Gastroesophageal sphincter (tissue), 4 donors: ENCODE measurements around the gene OGA. TPM values are rescaled to one million over a fixed set of nuclear protein-coding genes. Genes with fewer than 3 reads are reported as not detected.

Experiments used
- ATAC-seq: fragments of 150-250 bp; one replicate; pipeline ENCODE4 v1.9.1; 2016; ENCODE audit warnings: mild to moderate bottlenecking, moderate library complexity
- H3K27ac ChIP-seq, 4 donors: fragments of 200-600 bp; sonication (generic) in 3 of 4; 1 replicate in 3 of 4; 2 replicates in 1 of 4; pipeline ENCODE4 v1.5.1; 2016 to 2019
- H3K27me3 ChIP-seq: fragments of 200-600 bp; sonication (generic); one replicate; pipeline ENCODE4 v1.5.1; 2019
- H3K36me3 ChIP-seq, 2 donors: fragments of 200-600 bp; sonication (generic); one replicate each; pipeline ENCODE4 v1.5.1; 2019; ENCODE audit warnings: control low read depth in 1 of 2
- H3K4me1 ChIP-seq, 3 donors: fragments of 200-600 bp; sonication (generic); 1 replicate in 2 of 3; 2 replicates in 1 of 3; pipeline ENCODE4 v1.5.1; 2016 to 2019; ENCODE audit warnings: control low read depth in 2 of 3
- H3K4me3 ChIP-seq, 2 donors: fragments of 200-600 bp; sonication (generic); one replicate each; pipeline ENCODE4 v1.5.1; 2019; ENCODE audit warnings: mild to moderate bottlenecking in 1 of 2, moderate library complexity in 1 of 2
- H3K9me3 ChIP-seq, 3 donors: fragments of 200-600 bp; sonication (generic); one replicate each; pipeline ENCODE4 v1.5.1; 2017 to 2019; ENCODE audit warnings: control low read depth in 2 of 3
- CTCF ChIP-seq, 4 experiments: fragments of 200-600 bp in 2 of 4; fragments of 450-650 bp in 2 of 4; sonication (generic) in 1 of 4; IDR thresholded peaks; one replicate each; pipeline ENCODE4 v1.5.1; 2017 to 2019; ENCODE audit warnings: antibody characterized with exemption in 4 of 4, mild to moderate bottlenecking in 2 of 4, moderate library complexity in 2 of 4
- EP300 ChIP-seq: sonication (generic); formaldehyde crosslinking; IDR thresholded peaks from one replicate; pipeline ENCODE4 v1.6.1; 2017; ENCODE audit warnings: antibody characterized with exemption, mild to moderate bottlenecking
- POLR2A ChIP-seq, 2 donors: fragments of 450-650 bp; IDR thresholded peaks; one replicate each; pipeline ENCODE4 v1.6.1; 2017; ENCODE audit warnings: antibody characterized with exemption in 2 of 2, mild to moderate bottlenecking in 2 of 2, moderate library complexity in 1 of 2
- POLR2AphosphoS5 ChIP-seq: sonication (generic); formaldehyde crosslinking; IDR thresholded peaks from one replicate; pipeline ENCODE4 v1.6.1; 2017; ENCODE audit warnings: antibody characterized with exemption
- WGBS, 2 donors: methylation state at CpG; one replicate each; pipeline ENCODE4 v1.1.5; 2018; ENCODE audit warnings: low coverage in 1 of 2; 5-methylcytosine and 5-hydroxymethylcytosine counted together
- total RNA-seq, 4 donors: library from RNA; depleted of rRNA; stranded (reverse); fragments of >200 nt; gene quantifications; one replicate each; pipeline ENCODE4 v1.1.0, GENCODE V29; 2016

OGA gene
- total RNA-seq, 4 donors from 2014 or later = 92.5 to 163 (median 115) TPM

DNA sequence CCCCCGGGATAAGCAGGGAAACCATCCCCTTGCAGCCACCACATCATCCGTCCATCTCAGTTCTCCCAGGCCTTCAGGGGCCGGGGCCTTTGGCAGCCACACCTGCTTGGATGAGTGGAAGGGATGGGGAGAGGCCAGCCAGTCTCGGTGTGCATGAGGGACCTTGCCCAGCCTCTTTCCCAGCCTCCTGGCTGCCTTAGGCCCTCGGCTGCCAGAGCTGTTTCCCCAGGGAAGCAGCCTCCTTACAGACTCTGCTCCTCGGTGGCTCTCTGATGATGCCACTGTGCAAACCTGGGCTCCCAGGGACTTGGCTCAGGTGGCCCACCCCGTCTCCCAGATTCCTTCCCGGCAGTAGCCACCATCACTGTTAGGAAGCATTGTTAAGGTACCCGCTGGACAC lies 57.0 kb downstream of the OGA start:
- no peak for ATAC-seq
- Histone ChIP-seq H3K4me3 (no peak overlapping the region), H3K4me1 (no peaks in the 10 kb centered on the region), H3K27me3 (peaks cover 52% of the 10 kb centered on the region), H3K9me3 (no peaks in the 10 kb centered on the region), H3K27ac (no peak overlapping the region), H3K36me3 (no peaks in the 10 kb centered on the region)
- no peak for TF ChIP-seq EP300
- no peak for TF ChIP-seq POLR2A (IDR thresholded peaks at IDR 0.05)
- no peak for TF ChIP-seq POLR2AphosphoS5
- TF ChIP-seq CTCF (IDR thresholded peaks at IDR 0.05) = no peak
- WGBS, 2 donors = 80% methylated on average over 1 of the region's 9 CpGs; no CpG with 5 or more reads in 1 of the 2 donors

- no peak for ATAC-seq
- H3K9me3 ChIP-seq = no peaks in the 10 kb centered on the region
- no peaks in the 10 kb centered on the region for H3K4me1 ChIP-seq
- peaks cover 52% of the 10 kb centered on the region for H3K27me3 ChIP-seq
- no peak overlapping the region for H3K27ac ChIP-seq
- H3K4me3 ChIP-seq = no peak overlapping the region
- no peak for TF ChIP-seq POLR2A (IDR thresholded peaks at IDR 0.05)
- TF ChIP-seq EP300 = no peak
- no peak for TF ChIP-seq POLR2AphosphoS5
- no peak for TF ChIP-seq CTCF (IDR thresholded peaks at IDR 0.05)
- 52% methylated on average over 2 of the region's 3 CpGs; no CpG with 5 or more reads in 1 of the 2 donors for WGBS, 2 donors
- H3K36me3 ChIP-seq = no peaks in the 10 kb centered on the region
Observed at GRCh38 chr10:101760510-101760909, 57.7 kb downstream of the OGA start.

DNA sequence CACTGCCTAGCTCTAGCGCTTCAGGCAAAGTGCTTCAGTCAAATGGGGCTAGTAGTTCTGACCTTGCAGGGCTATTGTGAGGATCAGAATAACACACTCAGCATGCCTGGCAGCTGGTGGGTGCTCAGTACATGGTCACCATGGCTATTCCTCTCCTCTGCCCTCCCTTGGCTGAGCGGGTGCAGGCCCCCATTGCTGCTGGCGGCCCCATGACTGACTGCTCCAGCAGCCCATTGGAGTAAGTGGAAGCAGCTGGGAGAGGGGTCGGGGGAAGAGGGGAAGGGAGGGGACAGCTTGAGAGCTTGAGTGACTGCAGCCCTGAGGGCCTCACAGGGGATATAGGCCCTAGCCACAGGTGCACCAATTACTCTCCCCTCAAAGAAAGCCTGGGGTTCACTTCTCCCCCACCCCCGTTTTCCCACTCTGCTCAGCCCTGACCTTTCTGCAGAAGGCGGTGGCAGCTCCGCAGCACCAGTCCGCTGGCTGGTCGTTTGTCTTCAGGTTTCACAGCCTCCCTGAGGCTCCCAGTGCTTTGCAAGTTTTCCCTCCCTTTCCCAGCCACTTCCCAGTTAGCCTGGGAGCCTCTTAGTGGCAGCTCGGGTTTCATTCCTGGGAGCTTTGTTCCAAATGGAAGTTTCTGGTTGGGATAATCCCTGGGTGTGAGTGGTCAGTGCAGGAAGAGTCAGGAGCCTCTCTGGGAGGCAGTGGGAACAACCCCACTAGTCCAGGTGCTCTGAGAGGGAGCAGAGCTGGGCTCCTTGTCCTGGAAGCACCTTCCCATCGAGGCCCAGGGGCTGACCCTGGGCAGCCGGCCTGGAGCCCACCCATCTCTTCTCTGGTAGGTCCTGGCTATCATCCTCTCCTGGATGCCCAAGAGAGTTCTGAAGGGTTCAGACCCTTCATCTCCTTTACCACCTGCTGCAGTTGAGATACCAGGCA lies 58.7 kb downstream of the OGA start:
- no peak for ATAC-seq
- Histone ChIP-seq H3K4me1 (no peaks in the 10 kb centered on the region), H3K36me3 (no peaks in the 10 kb centered on the region), H3K4me3 (no peak overlapping the region), H3K27me3 (peaks cover 51% of the 10 kb centered on the region), H3K27ac (no peak overlapping the region), H3K9me3 (no peaks in the 10 kb centered on the region)
- TF ChIP-seq EP300 (no peak), POLR2A (IDR thresholded peaks at IDR 0.05) (no peak), CTCF (IDR thresholded peaks at IDR 0.05) (no peak), POLR2AphosphoS5 (no peak)
- 80% methylated on average over 1 of the region's 12 CpGs; no CpG with 5 or more reads in 1 of the 2 donors for whole genome bisulfite sequencing, 2 donors

GRCh38 chr10:101758858-101759257 lies 59.4 kb downstream of the OGA start:
- Histone ChIP-seq H3K27ac (no peak overlapping the region), H3K27me3 (peaks cover 49% of the 10 kb centered on the region), H3K9me3 (no peaks in the 10 kb centered on the region), H3K4me1 (no peaks in the 10 kb centered on the region), H3K4me3 (no peak overlapping the region), H3K36me3 (no peaks in the 10 kb centered on the region)
- no peak for ATAC-seq
- WGBS, 2 donors = 50% methylated on average over 1 of the region's 2 CpGs; no CpG with 5 or more reads in 1 of the 2 donors
- TF ChIP-seq CTCF (IDR thresholded peaks at IDR 0.05) = no peak
- TF ChIP-seq EP300 = no peak
- no peak for TF ChIP-seq POLR2AphosphoS5
- no peak for TF ChIP-seq POLR2A (IDR thresholded peaks at IDR 0.05)

DNA sequence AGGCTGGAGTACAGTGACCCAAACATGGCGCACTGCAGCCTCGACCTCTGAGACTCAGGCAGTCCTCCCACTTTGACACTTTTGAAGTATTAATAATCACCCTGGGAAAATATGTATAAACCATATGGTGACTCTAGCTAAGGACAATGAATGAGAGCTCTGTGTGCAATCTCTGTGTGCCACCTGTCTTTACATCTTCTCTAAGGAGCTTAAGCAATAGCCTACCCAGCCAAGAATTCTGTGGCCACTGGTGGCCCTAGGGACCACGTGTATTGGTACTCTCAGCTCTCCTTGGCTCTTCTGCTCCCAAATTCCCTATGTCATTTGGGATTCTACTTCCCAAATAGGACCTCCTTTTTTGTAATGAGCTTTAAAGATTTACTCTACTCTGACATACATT lies 66.0 kb downstream of the OGA start:
- ATAC-seq = no peak
- H3K36me3 ChIP-seq = no peaks in the 10 kb centered on the region
- no peaks in the 10 kb centered on the region for H3K9me3 ChIP-seq
- H3K4me1 ChIP-seq = no peaks in the 10 kb centered on the region
- no peak for TF ChIP-seq POLR2A (IDR thresholded peaks at IDR 0.05)
- no peak for TF ChIP-seq CTCF (IDR thresholded peaks at IDR 0.05)
- H3K27me3 ChIP-seq = peaks cover 20% of the 10 kb centered on the region
- H3K27ac ChIP-seq = no peak overlapping the region
- 62 to 85% methylated on average over 3 of the region's 3 CpGs for WGBS, 2 donors
- H3K4me3 ChIP-seq = no peak overlapping the region
